PC-9 (cell line): ENCODE data around the gene URGCP. TPM values are rescaled to one million over a fixed set of nuclear protein-coding genes. Genes with fewer than 3 reads are reported as not detected.

ENCODE experiments used
- BruUV-seq: library from RNA; stranded (reverse); fragments of 400-500 nt; replicated peaks from 2 replicates; lab custom pipeline; 2021; lab: Mats Ljungman, UMichigan
- CTCF ChIA-PET: fragments of 300-600 bp; sonication (Branson Sonifier 250); formaldehyde crosslinking; loops from one replicate; lab custom pipeline; 2022; ENCODE audit warnings: antibody characterized with exemption; lab: Charles Lee
- POLR2A ChIA-PET: fragments of 300-600 bp; sonication (Branson Sonifier 250); formaldehyde crosslinking; loops from one replicate; lab custom pipeline; 2022; ENCODE audit warnings: antibody characterized with exemption; ENCODE audit not compliant: unreplicated experiment; lab: Charles Lee
- DNase-seq, 2 experiments: peaks; one replicate each; pipeline versions ENCODE4 v3.0.0 to v3.0.0-alpha.2; 2015 to 2022; ENCODE audit warnings: mixed read lengths in 1 of 2
- H2AFZ ChIP-seq: fragments of 200-600 bp; sonication (generic); 2 replicates; pipeline ENCODE4 v1.8.1; 2017; ENCODE audit warnings: antibody characterized with exemption
- H3F3A ChIP-seq: fragments of 200-600 bp; sonication (generic); 2 replicates; pipeline ENCODE4 v1.8.1; 2017; ENCODE audit warnings: antibody characterized with exemption, mild to moderate bottlenecking, low read depth; ENCODE audit not compliant: insufficient read depth
- H3K27ac ChIP-seq: fragments of 200-600 bp; sonication (generic); 2 replicates; pipeline ENCODE4 v1.6.1; 2016; ENCODE audit warnings: mixed run types
- H3K27me3 ChIP-seq: fragments of 200-600 bp; sonication (generic); 2 replicates; pipeline ENCODE4 v1.6.1; 2016; ENCODE audit warnings: low read depth, mixed run types; ENCODE audit not compliant: insufficient read depth
- H3K36me3 ChIP-seq: fragments of 200-600 bp; sonication (generic); 2 replicates; pipeline ENCODE4 v1.6.1; 2016; ENCODE audit warnings: low read depth, mixed run types
- H3K4me1 ChIP-seq: fragments of 200-600 bp; sonication (generic); replicated peaks from 2 replicates; pipeline ENCODE4 v1.6.1; 2016; ENCODE audit warnings: mixed run types; ENCODE audit not compliant: insufficient read depth
- H3K4me2 ChIP-seq: fragments of 200-600 bp; sonication (generic); 2 replicates; pipeline ENCODE4 v1.6.1; 2017; ENCODE audit warnings: mixed run types
- H3K4me3 ChIP-seq: fragments of 200-600 bp; sonication (generic); 2 replicates; pipeline ENCODE4 v1.6.1; 2016; ENCODE audit warnings: mixed run types
- H3K79me2 ChIP-seq: fragments of 200-600 bp; sonication (generic); 2 replicates; pipeline ENCODE4 v1.6.1; 2017; ENCODE audit warnings: low read depth, mixed run types
- H3K9me2 ChIP-seq: fragments of 200-600 bp; sonication (generic); 2 replicates; pipeline ENCODE4 v1.8.1; 2017; ENCODE audit warnings: mild to moderate bottlenecking; ENCODE audit not compliant: insufficient read depth
- H3K9me3 ChIP-seq: fragments of 200-600 bp; sonication (generic); 2 replicates; pipeline ENCODE4 v1.8.1; 2016; ENCODE audit warnings: low read depth; ENCODE audit not compliant: insufficient read depth
- H4K20me1 ChIP-seq: fragments of 200-600 bp; sonication (generic); 2 replicates; pipeline ENCODE4 v1.8.1; 2017; ENCODE audit not compliant: insufficient read depth
- EZH2 ChIP-seq: fragments of 200-600 bp; sonication (generic); IDR thresholded peaks from 2 replicates; pipeline ENCODE4 v1.8.0; 2017; ENCODE audit warnings: antibody characterized with exemption, low read depth
- intact Hi-C: fragments of 100-400 bp; cut with micrococcal nuclease; formaldehyde crosslinking; loops from one replicate; pipeline ENCODE4 v1.10.0; 2022; ENCODE audit not compliant: unreplicated experiment
- total RNA-seq: library from RNA; stranded (reverse); gene quantifications from 2 replicates; pipeline ENCODE4 v1.2.3, GENCODE V29; 2021
- TF ChIP-seq, protein P1 (sequence below): fragments of 200-600 bp; sonication (generic); conservative IDR thresholded peaks from 2 replicates; pipeline ENCODE4 v1.6.1; 2017; ENCODE audit warnings: mixed run types, antibody characterized with exemption, mild to moderate bottlenecking, moderate library complexity

The URGCP gene
- total RNA-seq, 1 experiment from 2014 or later: 49.5 TPM

- H3K36me3 ChIP-seq: 0 out of 2 replicates have a peak, but pooled peaks cover 7% of the 10 kb centered on the region
- no peaks in the 10 kb centered on the region for H3K9me2 ChIP-seq
- H3K4me2 ChIP-seq: peak overlapping the region; percentile 92
- peak overlapping the region; percentile 88 for H3K4me3 ChIP-seq
- peak overlapping the region; percentile 76 for H2AFZ ChIP-seq
- no peak for TF ChIP-seq EZH2
- TF ChIP-seq, protein P1, sequence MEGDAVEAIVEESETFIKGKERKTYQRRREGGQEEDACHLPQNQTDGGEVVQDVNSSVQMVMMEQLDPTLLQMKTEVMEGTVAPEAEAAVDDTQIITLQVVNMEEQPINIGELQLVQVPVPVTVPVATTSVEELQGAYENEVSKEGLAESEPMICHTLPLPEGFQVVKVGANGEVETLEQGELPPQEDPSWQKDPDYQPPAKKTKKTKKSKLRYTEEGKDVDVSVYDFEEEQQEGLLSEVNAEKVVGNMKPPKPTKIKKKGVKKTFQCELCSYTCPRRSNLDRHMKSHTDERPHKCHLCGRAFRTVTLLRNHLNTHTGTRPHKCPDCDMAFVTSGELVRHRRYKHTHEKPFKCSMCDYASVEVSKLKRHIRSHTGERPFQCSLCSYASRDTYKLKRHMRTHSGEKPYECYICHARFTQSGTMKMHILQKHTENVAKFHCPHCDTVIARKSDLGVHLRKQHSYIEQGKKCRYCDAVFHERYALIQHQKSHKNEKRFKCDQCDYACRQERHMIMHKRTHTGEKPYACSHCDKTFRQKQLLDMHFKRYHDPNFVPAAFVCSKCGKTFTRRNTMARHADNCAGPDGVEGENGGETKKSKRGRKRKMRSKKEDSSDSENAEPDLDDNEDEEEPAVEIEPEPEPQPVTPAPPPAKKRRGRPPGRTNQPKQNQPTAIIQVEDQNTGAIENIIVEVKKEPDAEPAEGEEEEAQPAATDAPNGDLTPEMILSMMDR: no peak
- BruUV-seq: no TSS peak
- DNase-seq: peak; percentile 27 to 49
- H3K27ac ChIP-seq: peak overlapping the region; percentile 77
- peaks cover 32% of the 10 kb centered on the region for H3F3A ChIP-seq
- CTCF ChIA-PET: no interaction called here
- peaks cover 21% of the 10 kb centered on the region for H4K20me1 ChIP-seq
- H3K4me1 ChIP-seq: peaks cover 40% of the 10 kb centered on the region
- POLR2A ChIA-PET: no interaction called here
- H3K27me3 ChIP-seq: no peaks in the 10 kb centered on the region
- intact Hi-C loops: loop anchor here (1.0 to 2.0 kb wide), 2 partner anchors 21 to 37 kb away; partner anchors contain the start of genes MRPS24 and UBE2D4
- H3K79me2 ChIP-seq: peaks cover 59% of the 10 kb centered on the region
- no peaks in the 10 kb centered on the region for H3K9me3 ChIP-seq
Measured at GRCh38 chr7:43905956-43906330, 453 bp downstream of the URGCP start.

GRCh38 chr7:43905209-43905946 is 1.0 kb downstream of the URGCP start:
- H3K27ac ChIP-seq: peak overlapping the region; percentile 77
- H3K4me1 ChIP-seq: peaks cover 40% of the 10 kb centered on the region
- CTCF ChIA-PET: interaction anchor here (0.6 to 1.2 kb wide), 3 partner anchors 26 to 323 kb away, joined by 3 to 10 read pairs (median 7); partner anchors contain the start of gene STK17A
- no peaks in the 10 kb centered on the region for H3K27me3 ChIP-seq
- no peaks in the 10 kb centered on the region for H3K9me3 ChIP-seq
- peak; percentile 85 to 95 for DNase-seq
- TF ChIP-seq, protein P1: no peak
- no peak for TF ChIP-seq EZH2
- no peaks in the 10 kb centered on the region for H3K9me2 ChIP-seq
- TSS peak; percentile 47 for BruUV-seq
- H3F3A ChIP-seq: peaks cover 32% of the 10 kb centered on the region
- POLR2A ChIA-PET: interaction anchor here (0.6 to 0.9 kb wide), 6 partner anchors 9 to 322 kb away, joined by 3 to 22 read pairs (median 4); partner anchors contain the start of genes MRPS24 and STK17A
- H3K4me2 ChIP-seq: peak overlapping the region; percentile 92
- H2AFZ ChIP-seq: peak overlapping the region; percentile 76
- peaks cover 21% of the 10 kb centered on the region for H4K20me1 ChIP-seq
- intact Hi-C loops: loop anchor here (1.0 to 2.0 kb wide), 2 partner anchors 21 to 36 kb away; partner anchors contain the start of genes MRPS24 and UBE2D4
- peak overlapping the region; percentile 88 for H3K4me3 ChIP-seq
- H3K36me3 ChIP-seq: 0 out of 2 replicates have a peak, but pooled peaks cover 7% of the 10 kb centered on the region
- peaks cover 65% of the 10 kb centered on the region for H3K79me2 ChIP-seq

GRCh38 chr7:43904533-43905208 is 1.7 kb downstream of the URGCP start:
- H3K79me2 ChIP-seq: peaks cover 72% of the 10 kb centered on the region
- CTCF ChIA-PET: interaction anchor here (0.6 to 1.2 kb wide), 3 partner anchors 27 to 322 kb away, joined by 7 to 10 read pairs (median 7); partner anchors contain the start of genes MRPS24 and STK17A
- DNase-seq: peak in 1 of 2 experiments; percentile 82
- 0 out of 2 replicates have a peak, but pooled peaks cover 7% of the 10 kb centered on the region for H3K36me3 ChIP-seq
- TF ChIP-seq EZH2: no peak
- peak overlapping the region; percentile 77 for H3K27ac ChIP-seq
- H3K4me2 ChIP-seq: peak overlapping the region; percentile 92
- POLR2A ChIA-PET: interaction anchor here (0.6 to 0.9 kb wide), 6 partner anchors 13 to 322 kb away, joined by 3 to 22 read pairs (median 4); partner anchors contain the start of genes MRPS24 and STK17A
- no peaks in the 10 kb centered on the region for H3K9me3 ChIP-seq
- H3K4me3 ChIP-seq: peak overlapping the region; percentile 88; the same call in 1 of the 2 replicates
- no TSS peak for BruUV-seq
- intact Hi-C loops: loop anchor here (1.0 to 2.0 kb wide), 2 partner anchors 22 to 35 kb away; partner anchors contain the start of genes MRPS24 and UBE2D4
- H4K20me1 ChIP-seq: peaks cover 25% of the 10 kb centered on the region
- peaks cover 32% of the 10 kb centered on the region for H3F3A ChIP-seq
- no peaks in the 10 kb centered on the region for H3K27me3 ChIP-seq
- no peak overlapping the region for H2AFZ ChIP-seq
- no peaks in the 10 kb centered on the region for H3K9me2 ChIP-seq
- peaks cover 40% of the 10 kb centered on the region for H3K4me1 ChIP-seq
